Rectal smooth muscle tissue (tissue), 1 donor: Measurements from ENCODE around the gene ANKRD42.

ENCODE experiments used
- H3K27ac ChIP-seq: one replicate; pipeline ENCODE4 v1.7.0; 2013; ENCODE audit warnings: low read depth, low read length, inconsistent platforms
- H3K27me3 ChIP-seq: one replicate; pipeline ENCODE4 v1.7.0; 2013; ENCODE audit warnings: low read length; ENCODE audit not compliant: control insufficient read depth, insufficient read depth
- H3K36me3 ChIP-seq: one replicate; pipeline ENCODE4 v1.7.0; 2013; ENCODE audit warnings: low read length; ENCODE audit not compliant: control insufficient read depth, insufficient read depth
- H3K4me1 ChIP-seq: one replicate; pipeline ENCODE4 v1.7.0; 2013; ENCODE audit warnings: low read length; ENCODE audit not compliant: control insufficient read depth, insufficient read depth
- H3K4me3 ChIP-seq: one replicate; pipeline ENCODE4 v1.7.0; 2013; ENCODE audit warnings: low read length
- H3K9ac ChIP-seq: one replicate; pipeline ENCODE4 v1.7.0; 2013; ENCODE audit warnings: low read length

ANKRD42 gene

GRCh38 chr11:83158965-83159901 is 34.3 kb upstream of the ANKRD42 start:
- peak overlapping the region; percentile 92 for H3K4me3 ChIP-seq
- H3K9ac ChIP-seq = peak overlapping the region; percentile 43
- no peaks in the 10 kb centered on the region for H3K36me3 ChIP-seq
- H3K27ac ChIP-seq = peak overlapping the region; percentile 10
- no peaks in the 10 kb centered on the region for H3K27me3 ChIP-seq
- peaks cover 11% of the 10 kb centered on the region for H3K4me1 ChIP-seq

GRCh38 chr11:83159902-83160865 is 33.3 kb upstream of the ANKRD42 start:
- H3K27me3 ChIP-seq = no peaks in the 10 kb centered on the region
- H3K9ac ChIP-seq = no peak overlapping the region
- H3K27ac ChIP-seq = peak overlapping the region; percentile 3
- H3K36me3 ChIP-seq = peaks cover 4% of the 10 kb centered on the region
- peaks cover 11% of the 10 kb centered on the region for H3K4me1 ChIP-seq
- peak overlapping the region; percentile 92 for H3K4me3 ChIP-seq

GRCh38 chr11:83161610-83162199 is 31.8 kb upstream of the ANKRD42 start:
- Histone ChIP-seq H3K9ac (no peak overlapping the region), H3K4me3 (no peak overlapping the region), H3K4me1 (peaks cover 11% of the 10 kb centered on the region), H3K36me3 (peaks cover 8% of the 10 kb centered on the region), H3K27ac (no peak overlapping the region), H3K27me3 (no peaks in the 10 kb centered on the region)

- peaks cover 9% of the 10 kb centered on the region for H3K36me3 ChIP-seq
- H3K4me1 ChIP-seq = peaks cover 11% of the 10 kb centered on the region
- H3K9ac ChIP-seq = no peak overlapping the region
- no peak overlapping the region for H3K27ac ChIP-seq
- H3K4me3 ChIP-seq = no peak overlapping the region
- no peaks in the 10 kb centered on the region for H3K27me3 ChIP-seq
These were observed 31.1 kb upstream of the ANKRD42 start for GRCh38 chr11:83162377-83162776.

GRCh38 chr11:83166193-83166866 is 27.2 kb upstream of the ANKRD42 start:
- H3K36me3 ChIP-seq = peaks cover 28% of the 10 kb centered on the region
- no peak overlapping the region for H3K4me3 ChIP-seq
- H3K27ac ChIP-seq = no peak overlapping the region
- no peak overlapping the region for H3K9ac ChIP-seq
- H3K27me3 ChIP-seq = no peaks in the 10 kb centered on the region
- H3K4me1 ChIP-seq = peaks cover 13% of the 10 kb centered on the region

GRCh38 chr11:83168756-83169155 is 24.8 kb upstream of the ANKRD42 start:
- Histone ChIP-seq H3K36me3 (peaks cover 33% of the 10 kb centered on the region), H3K4me1 (peaks cover 13% of the 10 kb centered on the region), H3K27ac (no peak overlapping the region), H3K4me3 (no peak overlapping the region), H3K27me3 (no peaks in the 10 kb centered on the region), H3K9ac (no peak overlapping the region)

- Histone ChIP-seq H3K27me3 (no peaks in the 10 kb centered on the region), H3K4me1 (peaks cover 15% of the 10 kb centered on the region), H3K27ac (no peak overlapping the region), H3K36me3 (peaks cover 29% of the 10 kb centered on the region), H3K4me3 (peak overlapping the region; percentile 17), H3K9ac (no peak overlapping the region)
These were observed 22.6 kb upstream of the ANKRD42 start for GRCh38 chr11:83170865-83171264.

GRCh38 chr11:83172551-83172950 is 21.0 kb upstream of the ANKRD42 start:
- Histone ChIP-seq H3K4me1 (peaks cover 15% of the 10 kb centered on the region), H3K36me3 (peaks cover 23% of the 10 kb centered on the region), H3K4me3 (no peak overlapping the region), H3K27ac (no peak overlapping the region), H3K27me3 (no peaks in the 10 kb centered on the region), H3K9ac (no peak overlapping the region)

- H3K27me3 ChIP-seq = no peaks in the 10 kb centered on the region
- H3K36me3 ChIP-seq = peaks cover 18% of the 10 kb centered on the region
- H3K27ac ChIP-seq = no peak overlapping the region
- peaks cover 15% of the 10 kb centered on the region for H3K4me1 ChIP-seq
- no peak overlapping the region for H3K4me3 ChIP-seq
- no peak overlapping the region for H3K9ac ChIP-seq
These were observed 19.5 kb upstream of the ANKRD42 start for GRCh38 chr11:83174008-83174407.

- Histone ChIP-seq H3K4me3 (no peak overlapping the region), H3K27ac (no peak overlapping the region), H3K4me1 (peaks cover 11% of the 10 kb centered on the region), H3K9ac (no peak overlapping the region), H3K36me3 (peaks cover 15% of the 10 kb centered on the region), H3K27me3 (no peaks in the 10 kb centered on the region)
These were observed 17.7 kb upstream of the ANKRD42 start for GRCh38 chr11:83175815-83176214.

- no peaks in the 10 kb centered on the region for H3K27me3 ChIP-seq
- no peak overlapping the region for H3K9ac ChIP-seq
- H3K4me3 ChIP-seq = no peak overlapping the region
- H3K36me3 ChIP-seq = peaks cover 30% of the 10 kb centered on the region
- H3K4me1 ChIP-seq = no peaks in the 10 kb centered on the region
- no peak overlapping the region for H3K27ac ChIP-seq
These were observed 11.7 kb upstream of the ANKRD42 start for GRCh38 chr11:83181815-83182214.
